ENCODE measurements around the gene AOPEP.

The AOPEP gene, protein sequence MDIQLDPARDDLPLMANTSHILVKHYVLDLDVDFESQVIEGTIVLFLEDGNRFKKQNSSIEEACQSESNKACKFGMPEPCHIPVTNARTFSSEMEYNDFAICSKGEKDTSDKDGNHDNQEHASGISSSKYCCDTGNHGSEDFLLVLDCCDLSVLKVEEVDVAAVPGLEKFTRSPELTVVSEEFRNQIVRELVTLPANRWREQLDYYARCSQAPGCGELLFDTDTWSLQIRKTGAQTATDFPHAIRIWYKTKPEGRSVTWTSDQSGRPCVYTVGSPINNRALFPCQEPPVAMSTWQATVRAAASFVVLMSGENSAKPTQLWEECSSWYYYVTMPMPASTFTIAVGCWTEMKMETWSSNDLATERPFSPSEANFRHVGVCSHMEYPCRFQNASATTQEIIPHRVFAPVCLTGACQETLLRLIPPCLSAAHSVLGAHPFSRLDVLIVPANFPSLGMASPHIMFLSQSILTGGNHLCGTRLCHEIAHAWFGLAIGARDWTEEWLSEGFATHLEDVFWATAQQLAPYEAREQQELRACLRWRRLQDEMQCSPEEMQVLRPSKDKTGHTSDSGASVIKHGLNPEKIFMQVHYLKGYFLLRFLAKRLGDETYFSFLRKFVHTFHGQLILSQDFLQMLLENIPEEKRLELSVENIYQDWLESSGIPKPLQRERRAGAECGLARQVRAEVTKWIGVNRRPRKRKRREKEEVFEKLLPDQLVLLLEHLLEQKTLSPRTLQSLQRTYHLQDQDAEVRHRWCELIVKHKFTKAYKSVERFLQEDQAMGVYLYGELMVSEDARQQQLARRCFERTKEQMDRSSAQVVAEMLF

DNA sequence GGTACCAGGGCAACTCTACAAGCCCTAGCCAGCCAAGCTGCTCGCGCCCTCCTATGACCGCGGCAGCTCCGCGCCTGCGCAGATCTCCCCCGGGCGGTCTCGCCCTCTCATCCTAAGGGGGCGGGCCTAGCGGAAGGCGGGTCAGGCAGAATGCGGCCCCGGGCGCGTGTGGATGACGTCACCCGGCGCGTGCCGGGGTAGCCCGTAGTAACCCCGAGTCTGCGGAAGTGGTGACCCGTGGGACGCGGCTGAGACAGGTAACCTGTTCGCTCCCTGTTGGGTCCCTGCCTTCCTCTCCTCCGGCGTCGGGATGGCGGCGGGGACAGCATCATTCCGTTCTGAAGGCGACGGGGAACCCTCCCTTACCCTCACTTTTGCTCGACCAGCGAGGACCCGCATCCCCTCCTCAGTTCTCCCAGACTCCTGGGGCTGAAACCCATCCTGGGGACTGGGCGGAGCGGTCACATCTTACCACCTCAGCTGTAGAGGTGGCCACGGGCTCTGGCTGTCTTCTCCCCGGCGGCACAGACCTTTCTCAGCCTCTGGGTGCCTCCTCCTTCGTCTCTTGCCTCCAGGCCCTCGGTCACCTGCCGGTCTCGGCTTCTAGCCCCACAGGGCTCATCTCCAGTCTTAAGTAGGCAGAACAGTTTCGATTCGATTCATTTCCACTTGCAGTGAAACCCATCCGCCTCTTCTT, at the start of gene AOPEP:
Gene AOPEP (plus strand): TSS at position 205 of the 697 bp plus-strand sequence. CDS start 33,085 bp downstream, outside the sequence.
- DNase-seq (ENCODE audit: insufficient read length, low spot score) = peak; percentile 87
- no peak for FAIRE-seq
- TF ChIP-seq, protein P1, sequence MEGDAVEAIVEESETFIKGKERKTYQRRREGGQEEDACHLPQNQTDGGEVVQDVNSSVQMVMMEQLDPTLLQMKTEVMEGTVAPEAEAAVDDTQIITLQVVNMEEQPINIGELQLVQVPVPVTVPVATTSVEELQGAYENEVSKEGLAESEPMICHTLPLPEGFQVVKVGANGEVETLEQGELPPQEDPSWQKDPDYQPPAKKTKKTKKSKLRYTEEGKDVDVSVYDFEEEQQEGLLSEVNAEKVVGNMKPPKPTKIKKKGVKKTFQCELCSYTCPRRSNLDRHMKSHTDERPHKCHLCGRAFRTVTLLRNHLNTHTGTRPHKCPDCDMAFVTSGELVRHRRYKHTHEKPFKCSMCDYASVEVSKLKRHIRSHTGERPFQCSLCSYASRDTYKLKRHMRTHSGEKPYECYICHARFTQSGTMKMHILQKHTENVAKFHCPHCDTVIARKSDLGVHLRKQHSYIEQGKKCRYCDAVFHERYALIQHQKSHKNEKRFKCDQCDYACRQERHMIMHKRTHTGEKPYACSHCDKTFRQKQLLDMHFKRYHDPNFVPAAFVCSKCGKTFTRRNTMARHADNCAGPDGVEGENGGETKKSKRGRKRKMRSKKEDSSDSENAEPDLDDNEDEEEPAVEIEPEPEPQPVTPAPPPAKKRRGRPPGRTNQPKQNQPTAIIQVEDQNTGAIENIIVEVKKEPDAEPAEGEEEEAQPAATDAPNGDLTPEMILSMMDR (IDR thresholded peaks at IDR 0.05; ENCODE audit: insufficient read depth, missing control alignments) = no peak

DNA sequence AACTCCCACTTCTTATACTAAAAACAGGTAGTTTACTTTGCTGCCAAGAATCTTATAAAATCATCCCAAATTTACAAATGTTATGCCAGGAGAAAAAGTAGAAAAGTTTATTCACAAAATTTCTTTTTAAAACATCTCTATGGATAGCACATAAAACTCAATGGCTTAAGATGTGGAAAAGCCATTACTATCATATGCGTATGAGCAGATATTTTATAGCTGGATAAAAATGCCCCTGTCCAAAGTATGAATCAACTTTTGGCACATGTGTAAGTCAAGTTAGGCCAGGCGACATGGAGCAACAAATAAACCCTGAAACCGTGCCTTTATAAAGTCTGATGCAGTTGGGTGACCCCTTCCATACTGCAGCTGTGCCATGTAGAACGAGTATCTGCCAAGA, 48.6 kb upstream of the AOPEP start:
- FAIRE-seq = no peak

DNA sequence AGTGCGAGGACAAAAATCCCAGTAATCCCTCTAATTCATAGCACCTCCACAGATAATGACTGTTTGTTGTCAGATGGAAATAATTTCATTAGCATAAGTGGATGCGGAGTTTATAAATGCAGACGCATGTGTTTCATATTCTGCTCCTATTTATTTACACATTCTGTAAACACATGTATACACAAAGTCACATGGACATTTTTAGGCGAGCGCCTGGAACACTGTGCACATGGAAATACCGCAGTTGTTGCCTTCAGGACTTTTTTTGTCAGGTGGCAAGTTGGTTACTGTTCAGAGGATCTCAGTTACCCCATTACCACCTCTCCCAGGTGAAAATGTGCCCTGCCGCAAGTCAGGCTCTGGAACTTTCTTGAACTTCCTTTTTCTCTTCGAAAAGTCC, 46.9 kb upstream of the AOPEP start:
- TF ChIP-seq, protein P1 (IDR thresholded peaks at IDR 0.05; ENCODE audit: insufficient read depth, missing control alignments) = no peak
- FAIRE-seq (no peak), DNase-seq (ENCODE audit: insufficient read length, low spot score) (no peak)

More for the DNA sequence above, 48.6 kb upstream of the AOPEP start:
- TF ChIP-seq, protein P1 (IDR thresholded peaks at IDR 0.05; ENCODE audit: insufficient read depth, missing control alignments) = no peak
- no peak for DNase-seq (ENCODE audit: insufficient read length, low spot score)

DNA sequence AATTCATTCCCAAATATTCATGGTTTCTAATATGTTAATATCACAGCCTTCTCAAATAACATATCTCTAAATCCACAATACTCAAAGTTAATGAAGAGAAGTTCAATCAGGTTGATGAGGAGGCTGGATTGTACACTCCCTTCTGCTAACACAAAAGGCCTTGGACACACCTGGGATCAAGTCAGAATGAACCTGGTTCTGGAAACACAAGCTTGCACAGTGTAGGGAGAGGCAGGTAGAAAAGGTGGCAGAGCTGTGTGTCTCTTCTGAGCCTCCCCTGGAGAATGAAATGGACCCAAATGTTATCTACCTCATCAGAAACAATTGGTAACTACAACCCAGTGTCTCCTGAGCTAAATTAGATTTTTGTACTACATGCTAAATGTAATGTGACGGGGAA, 46.5 kb upstream of the AOPEP start:
- FAIRE-seq (no peak), DNase-seq (ENCODE audit: insufficient read length, low spot score) (no peak)
- TF ChIP-seq, protein P1 (IDR thresholded peaks at IDR 0.05; ENCODE audit: insufficient read depth, missing control alignments) = no peak

DNA sequence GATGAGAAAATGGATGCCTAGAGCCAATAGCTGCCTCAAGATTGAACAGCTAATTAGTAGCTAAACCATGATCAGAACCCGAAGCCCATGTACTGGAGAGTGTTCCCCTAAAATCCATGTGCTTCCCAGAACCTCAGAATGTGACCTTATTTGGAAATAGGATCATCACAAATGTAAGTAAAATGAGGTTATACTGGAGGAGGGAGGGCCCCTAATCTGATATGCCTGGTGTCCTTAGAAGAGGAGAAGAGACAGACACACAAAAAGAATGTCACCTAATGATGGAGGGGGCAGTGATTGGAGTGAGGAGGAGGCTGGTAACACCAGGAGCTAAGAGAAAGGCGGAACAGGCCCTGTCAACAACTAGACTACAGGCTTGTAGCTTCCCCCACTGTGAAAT, 45.9 kb upstream of the AOPEP start:
- TF ChIP-seq, protein P1 (IDR thresholded peaks at IDR 0.05; ENCODE audit: insufficient read depth, missing control alignments) = no peak
- DNase-seq (ENCODE audit: insufficient read length, low spot score) (no peak), FAIRE-seq (no peak)

DNA sequence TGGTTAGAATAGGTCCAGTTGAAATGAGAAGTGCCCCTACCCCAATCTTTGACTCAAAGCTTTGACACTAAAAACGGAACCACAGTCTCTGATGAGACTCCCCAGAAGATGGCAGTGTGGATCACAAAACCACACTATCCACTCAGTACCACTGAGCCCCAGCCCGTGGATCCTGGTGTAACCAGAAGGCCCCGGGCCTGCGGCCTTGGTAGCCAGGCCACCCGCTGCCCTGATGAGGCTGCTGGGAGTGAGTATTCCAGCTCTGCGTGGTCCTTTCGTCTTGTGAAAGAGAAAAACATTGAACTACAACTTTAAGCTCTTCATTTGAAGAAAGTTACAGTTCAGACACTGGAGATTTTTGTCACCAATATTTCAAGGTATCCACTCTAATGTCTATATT, 45.0 kb upstream of the AOPEP start:
- peak; percentile 51 for DNase-seq (ENCODE audit: insufficient read length, low spot score)
- no peak for FAIRE-seq
- TF ChIP-seq, protein P1 (IDR thresholded peaks at IDR 0.05; ENCODE audit: insufficient read depth, missing control alignments) = peak; percentile 84

All from D721Med (cell line).